Neural cell (in vitro differentiated cells): ENCODE data around the gene TAOK3.

ENCODE experiments used
- CTCF ChIP-seq: fragments of 450-650 bp; IDR thresholded peaks from 2 replicates; pipeline ENCODE4 v1.5.1; 2014; ENCODE audit warnings: antibody characterized with exemption, mild to moderate bottlenecking, moderate library complexity; ENCODE audit not compliant: poor library complexity, severe bottlenecking
- EP300 ChIP-seq: fragments of 450-650 bp; conservative IDR thresholded peaks from 2 replicates; pipeline ENCODE4 v1.6.1; 2014; ENCODE audit warnings: antibody characterized with exemption, mild to moderate bottlenecking, moderate library complexity; ENCODE audit not compliant: poor library complexity, severe bottlenecking
- EZH2 ChIP-seq: fragments of 200-600, 300-800 bp; shearing (Covaris generic), sonication (generic); IDR thresholded peaks from 2 replicates; pipeline ENCODE4 v1.6.1; 2014; ENCODE audit warnings: antibody characterized with exemption, low read length, borderline replicate concordance, mild to moderate bottlenecking; ENCODE audit not compliant: insufficient read depth, poor library complexity, severe bottlenecking
- MXI1 ChIP-seq: fragments of 450-650 bp; conservative IDR thresholded peaks from 2 replicates; pipeline ENCODE4 v1.6.1; 2014; ENCODE audit warnings: antibody characterized with exemption, mild to moderate bottlenecking; ENCODE audit not compliant: poor library complexity, severe bottlenecking
- POLR2AphosphoS5 ChIP-seq: IDR thresholded peaks from 2 replicates; pipeline ENCODE4 v1.6.1; 2012
- REST ChIP-seq: IDR thresholded peaks from 2 replicates; pipeline ENCODE4 v1.6.1; 2012; ENCODE audit warnings: borderline replicate concordance
- SMC3 ChIP-seq: fragments of 450-650 bp; conservative IDR thresholded peaks from 2 replicates; pipeline ENCODE4 v1.6.1; 2014; ENCODE audit warnings: antibody characterized with exemption, mild to moderate bottlenecking, moderate library complexity; ENCODE audit not compliant: poor library complexity
- TAF1 ChIP-seq: IDR thresholded peaks from 2 replicates; pipeline ENCODE4 v1.6.1; 2012; ENCODE audit warnings: low read depth

- no peak for TF ChIP-seq CTCF
- no peak for TF ChIP-seq POLR2AphosphoS5
- TF ChIP-seq EZH2 = no peak
- TF ChIP-seq MXI1 = no peak
- no peak for TF ChIP-seq TAF1
- TF ChIP-seq EP300 = no peak
- TF ChIP-seq REST = no peak
- no peak for TF ChIP-seq SMC3
Measured at GRCh38 chr12:118319627-118320026, 53.1 kb downstream of the TAOK3 start.
